ENCODE measurements around the gene FLVCR1.

The FLVCR1 gene

DNA sequence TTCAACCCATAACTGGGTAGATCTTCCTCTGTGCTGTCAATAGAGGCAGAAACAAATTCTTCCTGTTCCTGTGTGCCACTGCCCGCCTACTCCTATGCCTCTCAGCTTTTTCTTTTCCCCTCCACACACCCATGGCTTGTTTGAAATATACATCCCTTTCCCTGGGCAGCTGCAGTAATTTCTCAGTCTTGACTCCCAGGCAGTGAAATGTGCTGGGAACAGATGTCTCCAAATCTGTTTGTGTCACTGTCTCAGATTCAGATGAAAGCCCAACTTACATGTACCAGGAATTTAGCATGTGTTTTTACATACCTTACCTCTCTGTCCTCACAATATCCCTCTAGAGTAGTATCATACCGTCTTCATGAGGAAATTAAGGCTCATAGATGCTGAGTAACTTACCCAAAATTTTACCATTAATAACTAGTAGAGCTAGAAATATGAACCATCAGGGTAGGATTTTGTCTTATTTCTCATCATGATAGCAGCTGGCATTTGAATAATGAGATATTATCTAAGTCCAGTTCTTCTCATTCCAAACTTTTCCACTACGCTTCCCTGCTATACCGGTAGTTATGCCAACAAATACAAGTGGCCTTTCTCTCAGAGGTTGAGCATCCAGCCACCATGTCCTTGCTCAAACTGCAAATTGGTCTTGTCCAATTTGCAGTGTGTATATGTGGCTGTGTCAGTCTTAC is 87.5 kb downstream of the FLVCR1 start:
- DNase-seq (ENCODE audit: low read depth in 2 of 2), result no peak

DNA sequence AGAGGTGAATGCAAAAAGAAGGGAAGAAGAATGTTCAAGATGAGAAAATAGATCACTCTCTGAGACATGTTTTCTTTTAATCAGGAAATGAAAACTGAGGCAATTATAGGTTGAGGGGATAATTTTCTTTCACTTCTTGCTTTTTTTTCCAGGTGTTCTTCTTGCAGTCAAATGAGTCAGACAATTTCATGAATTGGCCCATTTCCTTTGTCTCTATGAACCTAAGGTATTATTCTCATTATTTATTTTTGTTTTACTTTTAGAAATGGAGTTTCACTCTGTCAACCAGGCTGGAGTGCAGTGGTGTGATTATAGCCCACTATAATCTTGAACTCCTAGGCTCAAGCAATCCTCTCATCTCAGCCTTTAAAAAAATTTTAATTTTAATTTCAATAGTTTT is 88.8 kb downstream of the FLVCR1 start:
- DNase-seq (ENCODE audit: low read depth in 2 of 2), result no peak
